ENCODE measurements around the gene LAMTOR3. TPM values are rescaled to one million over a fixed set of nuclear protein-coding genes. Genes with fewer than 3 reads are reported as not detected.

Gene LAMTOR3, protein sequence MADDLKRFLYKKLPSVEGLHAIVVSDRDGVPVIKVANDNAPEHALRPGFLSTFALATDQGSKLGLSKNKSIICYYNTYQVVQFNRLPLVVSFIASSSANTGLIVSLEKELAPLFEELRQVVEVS
- total RNA-seq (ENCODE audit: low replicate concordance): 58.4 and 96.7 TPM in 2 replicates

DNA sequence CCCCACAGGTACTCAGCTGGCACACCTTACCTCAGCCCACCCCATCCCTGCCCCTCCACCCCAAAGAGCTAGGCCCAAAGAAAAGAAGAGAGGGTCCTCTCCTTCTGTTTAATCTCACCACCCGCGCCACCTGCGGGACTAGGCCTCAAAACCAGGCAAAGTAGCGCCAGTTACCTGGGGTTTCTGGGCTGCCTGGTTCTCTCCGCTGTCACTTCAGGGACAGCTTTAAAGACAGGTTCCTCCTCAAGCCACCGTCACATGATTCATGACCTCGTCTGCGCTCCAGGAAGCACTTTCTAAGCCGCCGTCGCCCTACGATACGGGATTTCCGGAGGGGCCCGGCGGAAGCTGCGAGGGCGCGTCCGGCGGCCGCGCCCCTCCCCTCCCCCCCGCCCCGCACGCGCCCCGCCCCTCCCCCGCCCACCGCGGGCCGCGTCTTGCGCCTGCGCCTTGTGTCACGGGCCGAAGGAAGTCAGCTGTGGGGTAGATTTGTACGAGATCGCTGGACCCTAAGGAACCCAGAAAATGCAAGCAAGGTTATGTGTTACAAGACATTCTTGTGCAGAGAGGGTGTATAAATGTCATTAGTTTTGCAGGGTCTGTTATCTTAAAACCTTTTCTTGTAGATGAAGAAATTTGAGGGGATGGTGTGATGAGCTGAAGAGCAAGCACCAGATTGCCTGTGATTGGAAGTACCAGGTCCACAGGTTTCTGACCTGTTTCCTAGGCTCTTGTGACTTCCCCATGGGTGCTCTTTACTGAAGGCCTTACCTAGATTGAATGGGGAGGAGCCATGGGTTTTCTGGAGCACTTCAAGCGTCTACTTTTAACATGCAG is at the start of gene LAMTOR3:
TSS of gene LAMTOR3 (minus strand) at position 267 of the 837 bp plus-strand sequence. CDS start 464 bp downstream, outside the sequence.
- H3K9me3 ChIP-seq (ENCODE audit: low read depth): no peaks in the 10 kb centered on the region
- no peak for TF ChIP-seq EZH2phosphoT487 (IDR thresholded peaks at IDR 0.05)
- no peak for TF ChIP-seq EZH2 (IDR thresholded peaks at IDR 0.05)
- Mint-ChIP-seq H3K4me1 (peaks cover 14% of the 10 kb centered on the region), H3K4me3 (peak within 1 kb of the TSS; percentile 98), H3K27ac (peak within 1 kb of the TSS; percentile 95), H3K36me3 (no peaks in the 10 kb centered on the region), H3K9me3 (no peaks in the 10 kb centered on the region), H3K27me3 (ENCODE audit: insufficient read depth, low read depth) (peaks cover 3% of the 10 kb centered on the region)
- H3K27me3 ChIP-seq: no peaks in the 10 kb centered on the region
- no peaks in the 10 kb centered on the region for H4K20me1 ChIP-seq (ENCODE audit: low read depth)
- H3K4me1 ChIP-seq: peaks cover 5% of the 10 kb centered on the region
- DNase-seq (ENCODE audit: low spot score): peak; percentile 92
- H3K4me3 ChIP-seq: peak within 1 kb of the TSS; percentile 97
- peaks cover 30% of the 10 kb centered on the region for H3K79me2 ChIP-seq (ENCODE audit: low read depth)
- H3K36me3 ChIP-seq: peaks cover 5% of the 10 kb centered on the region
- H3K9ac ChIP-seq: peak within 1 kb of the TSS; percentile 88
- H3K27ac ChIP-seq: peak within 1 kb of the TSS; percentile 5
- peaks cover 15% of the 10 kb centered on the region for H3F3A ChIP-seq (ENCODE audit: low read depth)
- peak within 1 kb of the TSS; percentile 64 for H2AFZ ChIP-seq (replicated peaks)
- H3K4me2 ChIP-seq: peak within 1 kb of the TSS; percentile 98

DNA sequence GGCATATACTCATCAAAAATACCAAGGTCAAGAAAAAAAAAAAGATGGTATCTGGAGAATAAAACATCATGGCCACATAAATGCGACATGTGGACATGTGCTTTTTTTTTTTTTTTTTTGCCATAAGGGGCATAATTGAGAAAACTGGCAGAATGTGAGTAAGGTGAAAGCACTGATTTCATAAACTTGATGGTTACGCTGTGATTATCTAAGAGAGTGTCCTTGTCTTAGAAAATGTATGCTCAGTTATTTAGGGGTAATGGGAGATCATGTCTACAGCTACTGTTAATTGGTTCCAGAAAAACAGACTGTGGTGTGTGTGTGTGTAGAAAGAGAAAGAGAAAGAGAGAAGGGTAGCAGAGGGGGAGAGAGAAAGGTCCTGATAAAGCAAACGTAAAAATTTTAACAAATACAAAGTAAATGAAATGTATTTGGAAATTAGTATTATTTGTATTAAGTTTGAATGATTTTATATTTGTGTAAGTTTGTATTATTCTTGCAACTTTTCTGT is 44.1 kb upstream of the LAMTOR3 start:
- Histone ChIP-seq H3F3A (ENCODE audit: low read depth) (no peaks in the 10 kb centered on the region), H3K36me3 (peaks cover 8% of the 10 kb centered on the region), H3K4me1 (no peaks in the 10 kb centered on the region), H3K4me2 (no peak overlapping the region), H3K27ac (no peak overlapping the region), H3K9me3 (ENCODE audit: low read depth) (peaks cover 6% of the 10 kb centered on the region), H3K4me3 (no peak overlapping the region), H3K79me2 (ENCODE audit: low read depth) (peaks cover 98% of the 10 kb centered on the region), H2AFZ (replicated peaks) (no peak overlapping the region), H4K20me1 (ENCODE audit: low read depth) (no peaks in the 10 kb centered on the region), H3K9ac (no peak overlapping the region), H3K27me3 (no peaks in the 10 kb centered on the region)
- H3K27ac Mint-ChIP-seq: no peak overlapping the region
- H3K36me3 Mint-ChIP-seq: peaks cover 34% of the 10 kb centered on the region
- TF ChIP-seq EZH2 (IDR thresholded peaks at IDR 0.05) (no peak), EZH2phosphoT487 (IDR thresholded peaks at IDR 0.05) (no peak)
- TF ChIP-seq, protein P1, sequence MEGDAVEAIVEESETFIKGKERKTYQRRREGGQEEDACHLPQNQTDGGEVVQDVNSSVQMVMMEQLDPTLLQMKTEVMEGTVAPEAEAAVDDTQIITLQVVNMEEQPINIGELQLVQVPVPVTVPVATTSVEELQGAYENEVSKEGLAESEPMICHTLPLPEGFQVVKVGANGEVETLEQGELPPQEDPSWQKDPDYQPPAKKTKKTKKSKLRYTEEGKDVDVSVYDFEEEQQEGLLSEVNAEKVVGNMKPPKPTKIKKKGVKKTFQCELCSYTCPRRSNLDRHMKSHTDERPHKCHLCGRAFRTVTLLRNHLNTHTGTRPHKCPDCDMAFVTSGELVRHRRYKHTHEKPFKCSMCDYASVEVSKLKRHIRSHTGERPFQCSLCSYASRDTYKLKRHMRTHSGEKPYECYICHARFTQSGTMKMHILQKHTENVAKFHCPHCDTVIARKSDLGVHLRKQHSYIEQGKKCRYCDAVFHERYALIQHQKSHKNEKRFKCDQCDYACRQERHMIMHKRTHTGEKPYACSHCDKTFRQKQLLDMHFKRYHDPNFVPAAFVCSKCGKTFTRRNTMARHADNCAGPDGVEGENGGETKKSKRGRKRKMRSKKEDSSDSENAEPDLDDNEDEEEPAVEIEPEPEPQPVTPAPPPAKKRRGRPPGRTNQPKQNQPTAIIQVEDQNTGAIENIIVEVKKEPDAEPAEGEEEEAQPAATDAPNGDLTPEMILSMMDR (IDR thresholded peaks at IDR 0.05): no peak
- DNase-seq (ENCODE audit: low spot score): no peak
- no peak overlapping the region for H3K4me3 Mint-ChIP-seq
- no peaks in the 10 kb centered on the region for H3K4me1 Mint-ChIP-seq
- peaks cover 22% of the 10 kb centered on the region for H3K9me3 Mint-ChIP-seq
- peaks cover 3% of the 10 kb centered on the region for H3K27me3 Mint-ChIP-seq (ENCODE audit: insufficient read depth, low read depth)

DNA sequence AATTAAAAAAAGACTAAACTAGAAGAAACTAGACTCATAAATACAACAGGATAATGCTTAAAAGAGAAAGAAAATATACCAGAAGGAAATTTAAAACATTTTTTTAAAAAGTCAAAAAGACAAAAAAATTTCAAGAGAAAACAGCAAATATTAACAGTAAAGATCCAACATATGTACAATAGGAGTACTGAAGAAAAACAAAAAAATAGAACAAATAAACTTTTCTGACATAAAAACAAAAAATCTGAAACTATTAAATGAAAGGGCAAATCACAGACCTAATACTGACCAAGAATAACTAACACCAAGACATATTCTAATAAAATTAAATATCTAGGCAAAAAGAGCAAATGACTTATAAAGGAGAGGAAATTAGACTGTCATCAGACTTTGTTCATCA is 40.7 kb upstream of the LAMTOR3 start:
- Mint-ChIP-seq H3K36me3 (peaks cover 45% of the 10 kb centered on the region), H3K9me3 (peaks cover 29% of the 10 kb centered on the region), H3K4me1 (no peaks in the 10 kb centered on the region), H3K4me3 (no peak overlapping the region), H3K27me3 (ENCODE audit: insufficient read depth, low read depth) (peaks cover 3% of the 10 kb centered on the region), H3K27ac (no peak overlapping the region)
- no peaks in the 10 kb centered on the region for H3K4me1 ChIP-seq
- no peaks in the 10 kb centered on the region for H3K27me3 ChIP-seq
- peaks cover 3% of the 10 kb centered on the region for H4K20me1 ChIP-seq (ENCODE audit: low read depth)
- no peak overlapping the region for H2AFZ ChIP-seq (replicated peaks)
- peaks cover 9% of the 10 kb centered on the region for H3K36me3 ChIP-seq
- H3K4me3 ChIP-seq: no peak overlapping the region
- H3F3A ChIP-seq (ENCODE audit: low read depth): no peaks in the 10 kb centered on the region
- H3K27ac ChIP-seq: no peak overlapping the region
- TF ChIP-seq, protein P1 (IDR thresholded peaks at IDR 0.05): no peak
- no peak for TF ChIP-seq EZH2phosphoT487 (IDR thresholded peaks at IDR 0.05)
- no peak for TF ChIP-seq EZH2 (IDR thresholded peaks at IDR 0.05)
- peaks cover 6% of the 10 kb centered on the region for H3K9me3 ChIP-seq (ENCODE audit: low read depth)
- H3K9ac ChIP-seq: no peak overlapping the region
- peaks cover 97% of the 10 kb centered on the region for H3K79me2 ChIP-seq (ENCODE audit: low read depth)
- no peak overlapping the region for H3K4me2 ChIP-seq
- DNase-seq (ENCODE audit: low spot score): no peak

All from neural progenitor cell (in vitro differentiated cells).